Cardiac septum (tissue), 1 donor: ENCODE data around the gene MED14. TPM values are rescaled to one million over a fixed set of nuclear protein-coding genes. Genes with fewer than 3 reads are reported as not detected.

ENCODE experiments used
- DNase-seq: peaks from one replicate; pipeline ENCODE4 v3.0.0-alpha.2; 2020; ENCODE audit warnings: low spot score
- intact Hi-C: fragments of 100-400 bp; cut with DNase I; formaldehyde crosslinking; loops from one replicate; pipeline ENCODE4 v1.14.0; 2022
- total RNA-seq: library from RNA; stranded (reverse); fragmentation: NEBNext Ultra II Directional; extraction: Animal tissue kit (Norgen Biotek cat#: 25700); gene quantifications from one replicate; pipeline ENCODE4 v1.2.1, GENCODE V29; 2021
- donor health status: DM: no; HTN: no; CAD: no.

The MED14 gene
- total RNA-seq, 1 donor from 2014 or later: 38.3 TPM

GRCh38 chrX:40623665-40624064, 111.7 kb downstream of the MED14 start:
- no peak for DNase-seq
- intact Hi-C loops: no loop called here

DNA sequence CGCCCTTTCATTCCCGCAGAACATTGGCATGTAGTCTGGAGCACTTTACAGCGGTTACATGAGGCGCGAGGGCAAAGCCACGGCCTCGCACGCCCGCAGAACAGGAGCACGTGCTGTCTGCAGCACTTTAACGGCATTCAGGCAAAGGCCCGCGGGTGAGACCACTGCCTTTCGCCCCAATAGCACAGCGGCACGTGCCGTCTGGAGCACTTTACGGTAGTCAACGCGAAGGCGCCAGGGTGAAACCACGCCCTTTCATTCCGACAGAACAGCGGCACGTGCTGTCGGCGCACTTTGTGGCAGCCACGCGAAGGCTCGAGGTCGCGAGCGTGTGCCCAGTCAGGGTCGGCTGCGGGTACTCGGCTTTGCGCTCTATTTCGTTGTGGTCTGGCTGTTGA, 112.2 kb downstream of the MED14 start, which contains the start of gene MPC1L:
Gene MPC1L (plus strand): TSS at position 290 of the 398 bp plus-strand sequence. CDS start 138 bp downstream, outside the sequence.
- no peak for DNase-seq
- intact Hi-C loops: no loop called here

DNA sequence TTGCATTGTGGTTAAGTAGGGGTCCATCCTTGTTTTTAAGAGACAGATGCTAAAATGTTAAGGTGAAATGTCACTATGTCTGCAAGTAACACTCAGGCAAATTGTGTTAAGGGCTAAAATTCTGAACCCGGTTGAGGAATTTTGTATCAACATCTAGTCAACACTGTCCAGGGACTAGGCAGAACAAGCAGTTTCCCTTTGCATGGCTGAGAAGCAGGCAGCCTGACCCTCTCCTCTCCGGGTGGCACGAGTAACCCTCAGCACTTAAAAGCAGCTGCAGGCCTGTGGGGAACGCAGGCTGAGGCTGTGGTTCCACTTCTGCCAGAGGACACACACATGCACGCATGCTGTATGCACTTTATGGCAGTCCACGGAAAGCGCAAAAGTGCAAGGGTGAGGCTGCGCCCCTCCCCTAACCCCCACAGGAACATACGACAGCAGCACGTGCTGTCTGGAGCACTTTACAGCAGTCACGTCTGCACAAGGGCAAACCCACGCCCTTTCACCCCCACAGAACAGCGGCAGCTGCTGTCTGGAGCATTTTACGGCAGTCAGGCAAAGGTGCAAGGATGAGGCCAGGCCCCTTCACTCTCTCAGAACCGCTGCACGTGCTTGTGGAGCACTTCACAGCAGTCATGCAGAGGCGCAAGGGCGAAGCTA, 112.7 kb downstream of the MED14 start:
- no peak for DNase-seq
- intact Hi-C loops: no loop called here

DNA sequence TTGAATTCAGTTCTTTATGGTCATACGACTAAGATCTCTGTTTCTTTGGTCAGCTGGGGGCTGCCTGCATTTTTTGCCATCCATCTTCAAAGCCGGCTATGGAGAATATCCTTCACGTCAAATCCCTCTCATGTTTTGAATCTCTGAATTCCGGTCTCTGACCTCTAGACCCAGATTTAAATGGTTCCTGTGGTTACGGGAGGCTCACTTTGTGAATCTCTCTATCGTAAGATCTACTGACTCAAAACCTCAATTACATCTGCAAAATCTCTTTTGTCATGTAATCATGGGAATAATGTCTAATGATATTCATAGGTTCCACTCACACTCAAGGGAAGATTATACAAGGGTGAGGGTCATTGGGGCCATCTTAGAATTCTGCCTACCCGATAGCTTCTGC, 117.8 kb downstream of the MED14 start:
- intact Hi-C loops: no loop called here
- no peak for DNase-seq

DNA sequence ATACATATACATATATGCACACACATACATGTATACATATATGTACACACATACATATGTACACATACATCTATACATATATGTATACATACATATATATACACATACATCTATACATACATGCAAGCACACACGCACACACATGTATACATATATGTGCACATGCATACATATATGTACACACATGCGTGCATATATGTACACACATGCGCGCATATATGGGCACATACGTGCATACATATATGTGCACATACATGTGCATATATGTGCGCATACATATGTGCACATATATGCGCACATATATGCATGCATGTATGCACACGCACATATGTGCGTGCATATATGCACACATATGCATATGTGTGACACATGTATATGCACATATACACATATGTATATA, 119.4 kb downstream of the MED14 start:
- intact Hi-C loops: no loop called here
- DNase-seq: no peak

DNA sequence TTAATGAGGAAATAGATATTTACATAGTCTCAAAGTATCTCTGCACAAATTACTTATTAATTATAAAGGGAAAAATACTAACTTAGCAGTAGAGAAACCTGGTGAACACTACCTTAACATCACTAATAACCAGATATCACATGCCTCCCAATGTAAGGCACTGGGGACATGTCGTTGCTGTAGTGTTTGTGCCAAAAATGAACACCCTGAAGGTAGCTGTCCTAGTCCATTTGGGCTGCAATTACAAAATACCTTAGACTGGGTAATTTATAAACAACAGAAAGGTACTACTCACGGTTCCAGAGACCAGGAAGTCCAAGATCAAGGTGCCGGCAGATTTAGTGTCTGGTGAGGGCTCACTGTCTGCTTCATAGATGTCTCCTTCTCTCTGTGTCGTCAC, 122.8 kb downstream of the MED14 start:
- intact Hi-C loops: no loop called here
- DNase-seq: no peak

DNA sequence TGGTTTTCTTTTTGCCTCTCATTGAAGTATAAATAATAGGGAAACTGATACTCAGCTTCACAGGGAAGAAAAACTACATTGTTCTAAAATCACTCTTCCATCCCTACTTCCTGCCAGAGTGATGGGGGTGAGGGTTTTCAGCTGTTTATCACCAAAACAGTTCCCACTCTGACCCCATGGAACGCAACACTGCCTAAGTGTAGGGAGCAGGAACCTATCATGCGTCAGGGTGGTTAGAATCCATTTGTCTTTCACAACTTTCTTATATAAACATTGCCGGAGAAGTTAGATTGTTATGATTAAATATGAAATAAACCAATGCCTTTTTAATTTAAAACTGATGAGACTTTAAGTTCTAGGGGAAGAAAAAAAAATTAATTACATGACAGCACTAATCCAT, 128.0 kb downstream of the MED14 start:
- DNase-seq: no peak
- intact Hi-C loops: no loop called here

DNA sequence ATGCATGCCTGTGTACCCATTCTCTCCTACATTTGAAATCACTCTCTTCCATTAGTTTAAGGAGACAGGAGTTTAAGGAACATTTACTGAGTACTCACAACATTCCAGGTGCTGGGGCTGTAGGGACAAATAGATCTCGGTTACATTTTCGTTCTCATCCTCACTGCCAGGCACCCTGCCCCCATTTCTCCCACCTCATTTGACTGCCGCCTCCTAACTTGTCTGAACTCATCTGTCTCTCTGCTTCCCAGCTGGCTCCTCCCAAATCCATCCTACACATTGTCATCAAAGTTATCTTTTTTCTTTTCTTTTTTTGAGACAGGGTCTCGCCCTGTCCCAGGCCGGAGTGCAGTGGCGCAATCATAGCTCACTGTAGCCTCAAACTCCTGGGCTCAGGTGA, 131.9 kb downstream of the MED14 start:
- intact Hi-C loops: no loop called here
- DNase-seq: no peak

Other genes with a start within 250 kb of the MED14 start
- gene ATP6AP2, start 154.6 kb downstream of the MED14 start, total RNA-seq: 43.7 TPM
- gene MPC1L, start 112.1 kb downstream of the MED14 start, total RNA-seq: not detected
- gene CXorf38, start 88.0 kb downstream of the MED14 start, total RNA-seq: 6.2 TPM